ENCODE data around the gene TIFAB. TPM values are rescaled to one million over a fixed set of nuclear protein-coding genes. Genes with fewer than 3 reads are reported as not detected.

Gene TIFAB
- polyA plus RNA-seq, 1 experiment: not detected

- CTCF ChIA-PET: interaction anchor here (0.8 to 26.3 kb wide), 3 partner anchors 13 to 353 kb away, joined by 4 to 1147 read pairs (median 74); partner anchors contain the start of gene CXCL14
- no peak for DNase-seq (ENCODE audit: low read depth)
- Histone ChIP-seq H3K4me3 (ENCODE audit: low read depth, low read length) (no peak overlapping the region), H3K36me3 (ENCODE audit: control insufficient read depth, insufficient read depth, low read length) (no peaks in the 10 kb centered on the region), H3K27me3 (ENCODE audit: control insufficient read depth, insufficient read depth, low read length) (peaks cover 6% of the 10 kb centered on the region)
- TF ChIP-seq CTCF (IDR thresholded peaks at IDR 0.05; ENCODE audit: insufficient read depth, low read depth, low read length): no peak
- POLR2A ChIA-PET: no interaction called here
Measured at GRCh38 chr5:135476615-135477581, 24.7 kb upstream of the TIFAB start.

- H3K4me3 ChIP-seq (ENCODE audit: low read depth, low read length): no peak overlapping the region
- ChIA-PET POLR2A (no interaction called here), CTCF (interaction anchor here (7.6 to 26.3 kb wide), 2 partner anchors 11 to 89 kb away, joined by 74 to 1147 read pairs; partner anchors contain the start of gene CXCL14)
- H3K27me3 ChIP-seq (ENCODE audit: control insufficient read depth, insufficient read depth, low read length): peaks cover 2% of the 10 kb centered on the region; the same call in 1 of the 2 replicates
- DNase-seq (ENCODE audit: low read depth): no peak
- no peak for TF ChIP-seq CTCF (IDR thresholded peaks at IDR 0.05; ENCODE audit: insufficient read depth, low read depth, low read length)
- H3K36me3 ChIP-seq (ENCODE audit: control insufficient read depth, insufficient read depth, low read length): no peaks in the 10 kb centered on the region
Measured at GRCh38 chr5:135473956-135474670, 22.0 kb upstream of the TIFAB start.

- ChIA-PET CTCF (interaction anchor here (0.5 to 26.3 kb wide), 4 partner anchors 11 to 358 kb away, joined by 3 to 1147 read pairs (median 4); partner anchors contain the start of gene CXCL14), POLR2A (no interaction called here)
- Histone ChIP-seq H3K27me3 (ENCODE audit: control insufficient read depth, insufficient read depth, low read length) (peaks cover 2% of the 10 kb centered on the region; the same call in 1 of the 2 replicates), H3K36me3 (ENCODE audit: control insufficient read depth, insufficient read depth, low read length) (no peaks in the 10 kb centered on the region), H3K4me3 (ENCODE audit: low read depth, low read length) (no peak overlapping the region)
- TF ChIP-seq CTCF (IDR thresholded peaks at IDR 0.05; ENCODE audit: insufficient read depth, low read depth, low read length): no peak
- DNase-seq (ENCODE audit: low read depth): no peak
Measured at GRCh38 chr5:135472141-135472540, 20.0 kb upstream of the TIFAB start.

GRCh38 chr5:135471726-135472125, 19.6 kb upstream of the TIFAB start:
- ChIA-PET POLR2A (no interaction called here), CTCF (interaction anchor here (1.0 to 26.3 kb wide), 4 partner anchors 11 to 358 kb away, joined by 3 to 1147 read pairs (median 4); partner anchors contain the start of gene CXCL14)
- H3K4me3 ChIP-seq (ENCODE audit: low read depth, low read length): no peak overlapping the region
- no peak for TF ChIP-seq CTCF (IDR thresholded peaks at IDR 0.05; ENCODE audit: insufficient read depth, low read depth, low read length)
- DNase-seq (ENCODE audit: low read depth): no peak
- H3K36me3 ChIP-seq (ENCODE audit: control insufficient read depth, insufficient read depth, low read length): no peaks in the 10 kb centered on the region
- H3K27me3 ChIP-seq (ENCODE audit: control insufficient read depth, insufficient read depth, low read length): peaks cover 4% of the 10 kb centered on the region

GRCh38 chr5:135469911-135470310, 17.8 kb upstream of the TIFAB start:
- no peaks in the 10 kb centered on the region for H3K36me3 ChIP-seq (ENCODE audit: control insufficient read depth, insufficient read depth, low read length)
- ChIA-PET POLR2A (no interaction called here), CTCF (interaction anchor here (1.2 to 26.3 kb wide), 5 partner anchors 7 to 360 kb away, joined by 3 to 1147 read pairs (median 4); partner anchors contain the start of gene CXCL14)
- H3K4me3 ChIP-seq (ENCODE audit: low read depth, low read length): no peak overlapping the region
- peaks cover 5% of the 10 kb centered on the region for H3K27me3 ChIP-seq (ENCODE audit: control insufficient read depth, insufficient read depth, low read length)
- TF ChIP-seq CTCF (IDR thresholded peaks at IDR 0.05; ENCODE audit: insufficient read depth, low read depth, low read length): no peak
- DNase-seq (ENCODE audit: low read depth): no peak

All from BJ (cell line).